H9 (cell line): ENCODE results near the gene ITPR3. TPM values are rescaled to one million over a fixed set of nuclear protein-coding genes. Genes with fewer than 3 reads are reported as not detected.

ENCODE experiments used
- DNase-seq: peaks from one replicate; pipeline ENCODE4 v3.0.0-alpha.2; 2017
- H2AFZ ChIP-seq: one replicate; pipeline ENCODE4 v1.6.1; 2013; ENCODE audit warnings: mild to moderate bottlenecking, low read length, control low read depth, moderate library complexity
- H2AK5ac ChIP-seq: 2 replicates; pipeline ENCODE4 v1.6.1; 2013; ENCODE audit warnings: low read length, control low read depth, mixed read lengths; ENCODE audit not compliant: insufficient read length
- H2BK120ac ChIP-seq: one replicate; pipeline ENCODE4 v1.6.1; 2013; ENCODE audit warnings: low read depth, mild to moderate bottlenecking, low read length, control low read depth, inconsistent platforms; ENCODE audit not compliant: poor library complexity, severe bottlenecking
- H2BK12ac ChIP-seq: 2 replicates; pipeline ENCODE4 v1.6.1; 2013; ENCODE audit warnings: low read length, control low read depth, mixed read lengths, low read depth; ENCODE audit not compliant: insufficient read length
- H2BK15ac ChIP-seq: 2 replicates; pipeline ENCODE4 v1.6.1; 2013; ENCODE audit warnings: low read depth, low read length, control low read depth
- H2BK20ac ChIP-seq: one replicate; pipeline ENCODE4 v1.6.1; 2013; ENCODE audit warnings: low read depth, mild to moderate bottlenecking, low read length, control low read depth, inconsistent platforms; ENCODE audit not compliant: poor library complexity, severe bottlenecking
- H2BK5ac ChIP-seq: 2 replicates; pipeline ENCODE4 v1.6.1; 2013; ENCODE audit warnings: low read length, control low read depth, mixed read lengths; ENCODE audit not compliant: insufficient read length
- H3K14ac ChIP-seq: 2 replicates; pipeline ENCODE4 v1.6.1; 2013; ENCODE audit warnings: low read length, control low read depth; ENCODE audit not compliant: insufficient read depth
- H3K18ac ChIP-seq: 2 replicates; pipeline ENCODE4 v1.6.1; 2013; ENCODE audit warnings: low read depth, mild to moderate bottlenecking, mixed read lengths, low read length, control low read depth; ENCODE audit not compliant: insufficient read length
- H3K23ac ChIP-seq: 2 replicates; pipeline ENCODE4 v1.6.1; 2013; ENCODE audit warnings: low read length, control low read depth, mixed read lengths, low read depth; ENCODE audit not compliant: insufficient read length
- H3K23me2 ChIP-seq: 2 replicates; pipeline ENCODE4 v1.6.1; 2013; ENCODE audit warnings: low read depth, mild to moderate bottlenecking, mixed read lengths, low read length, control low read depth; ENCODE audit not compliant: insufficient read length, poor library complexity, severe bottlenecking
- H3K27ac ChIP-seq: 2 replicates; pipeline ENCODE4 v1.5.1; 2013; ENCODE audit warnings: low read length, control low read depth, mixed read lengths, low read depth; ENCODE audit not compliant: insufficient read length
- H3K27me3 ChIP-seq: 2 replicates; pipeline ENCODE4 v1.6.1; 2013; ENCODE audit warnings: low read length, control low read depth, inconsistent platforms; ENCODE audit not compliant: insufficient read depth
- H3K4ac ChIP-seq: 2 replicates; pipeline ENCODE4 v1.6.1; 2013; ENCODE audit warnings: low read depth, mild to moderate bottlenecking, control low read depth, inconsistent platforms, low read length, moderate library complexity
- H3K4me1 ChIP-seq: 2 replicates; pipeline ENCODE4 v1.6.1; 2013; ENCODE audit warnings: low read length, control low read depth, inconsistent platforms; ENCODE audit not compliant: insufficient read depth
- H3K4me2 ChIP-seq: 2 replicates; pipeline ENCODE4 v1.6.1; 2013; ENCODE audit warnings: low read length, control low read depth, mixed read lengths; ENCODE audit not compliant: insufficient read length, insufficient read depth
- H3K56ac ChIP-seq: 2 replicates; pipeline ENCODE4 v1.6.1; 2013; ENCODE audit warnings: low read depth, mild to moderate bottlenecking, mixed read lengths, low read length, control low read depth; ENCODE audit not compliant: insufficient read length
- H3K79me1 ChIP-seq: 2 replicates; pipeline ENCODE4 v1.6.1; 2013; ENCODE audit warnings: low read depth, mild to moderate bottlenecking, moderate library complexity, low read length, control low read depth, inconsistent platforms; ENCODE audit not compliant: insufficient read depth, poor library complexity, severe bottlenecking
- H3K79me2 ChIP-seq: 2 replicates; pipeline ENCODE4 v1.6.1; 2013; ENCODE audit warnings: low read length, control low read depth, inconsistent platforms; ENCODE audit not compliant: insufficient read depth
- H3K9ac ChIP-seq: 2 replicates; pipeline ENCODE4 v1.6.1; 2013; ENCODE audit warnings: low read length, control low read depth, mixed read lengths; ENCODE audit not compliant: insufficient read length; ENCODE audit errors: extremely low read depth
- H3K9me3 ChIP-seq: one replicate; pipeline ENCODE4 v1.6.1; 2013; ENCODE audit warnings: low read depth, low read length, inconsistent platforms; ENCODE audit not compliant: control insufficient read depth
- H3T11ph ChIP-seq: one replicate; pipeline ENCODE4 v1.6.1; 2013; ENCODE audit warnings: mild to moderate bottlenecking, low read length, control low read depth, inconsistent platforms
- H4K20me1 ChIP-seq: one replicate; pipeline ENCODE4 v1.6.1; 2013; ENCODE audit not compliant: control insufficient read depth, insufficient read length, insufficient read depth
- H4K5ac ChIP-seq: 2 replicates; pipeline ENCODE4 v1.6.1; 2013; ENCODE audit warnings: low read depth, mild to moderate bottlenecking, mixed read lengths, low read length, control low read depth; ENCODE audit not compliant: insufficient read length
- H4K8ac ChIP-seq: replicated peaks from 2 replicates; pipeline ENCODE4 v1.6.1; 2013; ENCODE audit warnings: low read length, control low read depth, mixed read lengths, low read depth; ENCODE audit not compliant: insufficient read length
- H4K91ac ChIP-seq: 2 replicates; pipeline ENCODE4 v1.6.1; 2013; ENCODE audit warnings: low read depth, mild to moderate bottlenecking, moderate library complexity, mixed read lengths, low read length, control low read depth; ENCODE audit not compliant: insufficient read length
- H3K27ac Mint-ChIP-seq, 3 experiments: 2 replicates in 2 of 3; 3 replicates in 1 of 3; pipeline ENCODE4 v1.8.0; 2020 to 2021; ENCODE audit warnings: mixed read lengths in 3 of 3, mild to moderate bottlenecking in 1 of 3, moderate library complexity in 1 of 3
- H3K27me3 Mint-ChIP-seq: 2 replicates; pipeline ENCODE4 v1.8.0; 2021; ENCODE audit warnings: low read depth, mild to moderate bottlenecking, moderate library complexity, mixed read lengths
- H3K36me3 Mint-ChIP-seq, 3 experiments: 2 replicates in 2 of 3; 3 replicates in 1 of 3; pipeline ENCODE4 v1.8.0; 2020 to 2021; ENCODE audit warnings: low read depth in 3 of 3, mixed read lengths in 3 of 3; ENCODE audit not compliant: insufficient read depth in 1 of 3
- H3K4me1 Mint-ChIP-seq, 2 experiments: 2 replicates each; pipeline ENCODE4 v1.8.0; 2020; ENCODE audit warnings: mixed read lengths in 2 of 2
- H3K4me3 Mint-ChIP-seq, 2 experiments: 2 replicates in 1 of 2; 3 replicates in 1 of 2; pipeline ENCODE4 v1.8.0; 2020 to 2021; ENCODE audit warnings: mild to moderate bottlenecking in 2 of 2, mixed read lengths in 2 of 2, moderate library complexity in 1 of 2
- H3K9me3 Mint-ChIP-seq, 2 experiments: 2 replicates in 1 of 2; 3 replicates in 1 of 2; pipeline ENCODE4 v1.8.0; 2020; ENCODE audit warnings: mild to moderate bottlenecking in 2 of 2, mixed read lengths in 2 of 2, moderate library complexity in 1 of 2
- WGBS: extraction: QIAGEN DNeasy Blood & Tissue Kit; methylation state at CpG from one replicate; pipeline ENCODE4 v1.1.7; 2013; ENCODE audit warnings: missing lambda C conversion rate, low lambda C conversion rate, mixed read lengths; ENCODE audit not compliant: insufficient read length; ENCODE audit errors: extremely low coverage; 5-methylcytosine and 5-hydroxymethylcytosine counted together
- total RNA-seq: library from RNA; stranded (reverse); gene quantifications from 2 replicates; pipeline ENCODE4 v1.2.1, GENCODE V29; 2021
- TF ChIP-seq, protein P1 (sequence below): fragments of 200-600 bp; sonication (generic); conservative IDR thresholded peaks from 3 replicates; pipeline ENCODE4 v1.8.0; 2021; ENCODE audit warnings: antibody characterized with exemption, mild to moderate bottlenecking

ITPR3 gene
- total RNA-seq, 1 experiment from 2014 or later: 40.3 TPM

DNA sequence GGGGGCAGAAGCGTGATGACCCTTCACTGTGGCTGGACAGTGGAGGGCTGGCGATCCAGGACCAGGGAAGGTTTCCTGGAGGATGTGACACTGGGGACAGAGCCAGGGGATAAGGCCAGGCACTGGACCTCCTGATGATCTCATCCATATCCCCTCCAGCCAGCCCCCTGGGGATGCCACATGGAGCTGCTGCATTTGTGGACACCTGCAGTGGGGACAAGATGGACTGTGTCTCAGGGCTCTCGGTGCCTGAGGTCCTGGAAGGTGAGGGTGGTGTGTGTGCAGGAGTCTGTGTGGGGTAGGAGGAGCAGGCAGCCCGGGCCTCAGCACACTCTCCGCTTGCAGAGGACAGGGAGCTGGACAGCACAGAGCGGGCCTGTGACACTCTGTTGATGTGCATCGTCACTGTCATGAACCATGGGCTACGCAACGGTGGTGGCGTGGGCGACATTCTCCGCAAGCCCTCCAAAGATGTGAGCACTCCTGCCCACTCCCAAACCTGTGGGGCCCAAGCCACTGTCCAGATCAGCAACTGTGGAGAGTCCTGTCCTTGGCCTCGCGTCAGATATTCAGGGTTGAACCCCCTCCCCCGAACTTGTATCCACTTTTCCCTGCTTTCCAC is 70.4 kb downstream of the ITPR3 start:
- no peaks in the 10 kb centered on the region for H3K79me2 ChIP-seq
- no peak overlapping the region for H4K91ac ChIP-seq
- H2AK5ac ChIP-seq: no peak overlapping the region
- no peak overlapping the region for H3K56ac ChIP-seq
- no peak overlapping the region for H2BK15ac ChIP-seq
- Mint-ChIP-seq H3K4me1 (peaks cover 4 to 13% of the 10 kb centered on the region in 2 experiments; a peak in 3 of 4 replicates), H3K27ac (peak overlapping the region in 1 of 3 experiments; percentile 64; a peak in 2 of 7 replicates), H3K4me3 (no peak overlapping the region), H3K27me3 (no peaks in the 10 kb centered on the region), H3K36me3 (peaks cover 36 to 90% (median 77%) of the 10 kb centered on the region in 3 experiments; a peak in 6 of 7 replicates), H3K9me3 (no peaks in the 10 kb centered on the region)
- DNase-seq: no peak
- H3K9me3 ChIP-seq: no peaks in the 10 kb centered on the region
- H3T11ph ChIP-seq: no peak overlapping the region
- no peaks in the 10 kb centered on the region for H3K27me3 ChIP-seq
- no peak overlapping the region for H3K4ac ChIP-seq
- H2BK20ac ChIP-seq: no peak overlapping the region
- H4K5ac ChIP-seq: no peak overlapping the region
- TF ChIP-seq, protein P1, sequence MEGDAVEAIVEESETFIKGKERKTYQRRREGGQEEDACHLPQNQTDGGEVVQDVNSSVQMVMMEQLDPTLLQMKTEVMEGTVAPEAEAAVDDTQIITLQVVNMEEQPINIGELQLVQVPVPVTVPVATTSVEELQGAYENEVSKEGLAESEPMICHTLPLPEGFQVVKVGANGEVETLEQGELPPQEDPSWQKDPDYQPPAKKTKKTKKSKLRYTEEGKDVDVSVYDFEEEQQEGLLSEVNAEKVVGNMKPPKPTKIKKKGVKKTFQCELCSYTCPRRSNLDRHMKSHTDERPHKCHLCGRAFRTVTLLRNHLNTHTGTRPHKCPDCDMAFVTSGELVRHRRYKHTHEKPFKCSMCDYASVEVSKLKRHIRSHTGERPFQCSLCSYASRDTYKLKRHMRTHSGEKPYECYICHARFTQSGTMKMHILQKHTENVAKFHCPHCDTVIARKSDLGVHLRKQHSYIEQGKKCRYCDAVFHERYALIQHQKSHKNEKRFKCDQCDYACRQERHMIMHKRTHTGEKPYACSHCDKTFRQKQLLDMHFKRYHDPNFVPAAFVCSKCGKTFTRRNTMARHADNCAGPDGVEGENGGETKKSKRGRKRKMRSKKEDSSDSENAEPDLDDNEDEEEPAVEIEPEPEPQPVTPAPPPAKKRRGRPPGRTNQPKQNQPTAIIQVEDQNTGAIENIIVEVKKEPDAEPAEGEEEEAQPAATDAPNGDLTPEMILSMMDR: no peak
- H3K27ac ChIP-seq: no peak overlapping the region
- no peak overlapping the region for H2AFZ ChIP-seq
- no peak overlapping the region for H2BK120ac ChIP-seq
- no peak overlapping the region for H3K14ac ChIP-seq
- H3K4me2 ChIP-seq: no peak overlapping the region
- H4K8ac ChIP-seq: no peak overlapping the region
- no peaks in the 10 kb centered on the region for H3K4me1 ChIP-seq
- no peak overlapping the region for H3K9ac ChIP-seq
- H4K20me1 ChIP-seq: no peaks in the 10 kb centered on the region
- WGBS: no CpG with 5 or more reads among the region's 15 CpGs
- H2BK12ac ChIP-seq: no peak overlapping the region
- no peaks in the 10 kb centered on the region for H3K79me1 ChIP-seq
- no peak overlapping the region for H2BK5ac ChIP-seq
- no peak overlapping the region for H3K23ac ChIP-seq
- H3K18ac ChIP-seq: no peak overlapping the region
- no peaks in the 10 kb centered on the region for H3K23me2 ChIP-seq
